ENCODE data around the gene NXPE3.

The NXPE3 gene

DNA sequence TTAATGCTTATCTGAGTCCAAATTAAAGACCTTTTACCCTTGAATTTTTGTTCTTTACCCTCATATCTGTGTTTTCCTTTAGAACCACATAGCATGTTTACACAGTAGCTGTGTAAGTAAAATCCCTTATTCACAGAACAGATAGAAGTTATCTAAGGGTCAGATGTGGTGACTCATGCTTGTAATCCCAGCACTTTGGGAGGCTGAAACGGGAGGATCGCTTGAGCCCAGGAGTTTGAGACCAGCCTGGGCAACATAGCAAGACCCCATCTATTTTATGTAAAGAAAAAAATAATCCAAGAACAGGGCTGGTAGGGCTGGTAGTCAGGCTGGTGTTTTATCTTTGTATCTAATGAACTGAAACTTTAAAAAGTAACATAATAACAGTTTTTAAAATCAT lies 23.2 kb downstream of the NXPE3 start:
- DNase-seq (ENCODE audit: low read depth in 2 of 3, low spot score in 2 of 3): no peak

DNA sequence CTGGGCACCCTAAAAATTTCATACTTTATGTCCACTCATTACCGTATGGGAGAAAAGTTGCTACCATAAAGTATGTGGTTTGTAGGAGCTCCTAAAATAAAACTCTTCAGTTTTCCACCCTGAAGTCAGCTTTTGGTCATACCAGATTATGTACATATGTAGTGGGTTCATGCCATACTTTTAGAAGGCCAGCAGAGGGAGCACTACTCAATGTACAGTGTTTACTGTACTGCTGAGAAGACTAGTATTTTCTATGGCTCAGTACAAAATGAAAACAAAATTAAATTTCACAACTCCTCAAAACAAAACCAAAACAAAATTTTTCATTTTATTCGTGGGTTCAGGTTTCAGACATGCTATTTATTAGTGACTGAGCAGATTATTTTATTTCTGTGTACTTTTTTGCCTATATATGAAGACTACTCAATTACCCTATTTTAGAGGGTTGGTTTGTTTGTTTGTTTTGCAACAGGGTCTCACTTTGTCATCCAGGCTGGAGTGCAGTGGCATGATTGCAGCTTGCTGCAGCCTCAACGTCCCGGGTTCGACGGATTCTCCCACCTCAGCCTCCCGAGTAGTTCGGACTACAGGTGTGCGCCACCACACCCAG lies 24.3 kb downstream of the NXPE3 start:
- DNase-seq (ENCODE audit: low read depth in 2 of 3, low spot score in 2 of 3): no peak

DNA sequence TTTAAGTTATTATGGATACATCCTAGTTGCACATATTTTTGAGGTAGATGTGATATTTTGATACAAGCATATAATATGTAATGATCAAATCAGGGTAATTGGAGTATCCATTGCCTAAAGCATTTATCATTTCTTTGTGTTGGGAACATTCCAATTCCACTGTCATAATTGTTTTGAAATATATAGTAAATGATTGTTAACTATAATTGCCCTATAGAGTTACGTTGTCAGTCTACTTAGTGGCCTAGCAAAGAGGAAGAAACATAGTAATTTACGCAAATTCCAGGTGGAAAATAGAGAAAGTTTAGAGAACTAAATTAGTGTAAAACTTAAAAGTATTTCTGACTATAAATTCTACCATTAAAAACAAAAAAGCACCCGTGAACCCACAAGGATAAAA lies 24.9 kb downstream of the NXPE3 start:
- DNase-seq (ENCODE audit: low read depth in 2 of 3, low spot score in 2 of 3): no peak

DNA sequence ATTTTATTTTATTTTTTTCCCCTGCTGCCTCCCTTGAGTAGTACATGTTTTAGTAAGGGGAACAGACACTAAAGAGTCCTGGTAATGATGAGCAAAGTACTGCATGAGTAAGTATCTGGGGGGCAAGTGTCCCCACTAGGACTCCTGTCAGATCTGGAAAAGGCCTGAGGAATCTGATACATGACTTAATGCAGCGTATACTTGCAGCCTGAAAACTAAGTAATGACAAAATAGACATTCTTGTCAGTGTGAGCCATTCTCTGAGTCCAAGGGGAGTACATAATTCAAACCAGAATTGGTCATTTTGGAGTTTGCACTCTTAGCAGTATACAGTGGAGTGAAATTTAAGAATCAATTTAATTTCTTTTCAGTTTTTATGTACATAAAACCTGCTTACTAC lies 27.5 kb downstream of the NXPE3 start:
- no peak for DNase-seq (ENCODE audit: low read depth in 2 of 3, low spot score in 2 of 3)

DNA sequence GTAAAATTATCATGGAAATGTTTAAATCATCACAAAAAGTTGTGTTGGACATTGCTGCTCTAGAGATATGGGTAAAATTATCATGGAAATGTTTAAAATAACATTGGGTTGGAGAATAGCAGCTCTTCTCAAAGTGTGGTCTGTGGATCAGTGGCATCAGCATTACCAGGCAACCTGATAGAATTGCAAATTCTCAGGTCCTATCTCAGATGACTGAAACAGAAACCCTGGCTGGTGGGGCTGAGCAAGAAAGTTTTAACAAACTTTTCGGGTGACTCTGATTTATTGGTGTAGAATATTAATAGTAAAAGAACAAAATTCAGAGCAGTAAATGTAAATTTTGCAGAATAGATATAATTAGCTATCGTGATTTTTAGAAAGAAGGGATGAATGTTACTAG lies 28.9 kb downstream of the NXPE3 start:
- no peak for DNase-seq (ENCODE audit: low read depth in 2 of 3, low spot score in 2 of 3)

DNA sequence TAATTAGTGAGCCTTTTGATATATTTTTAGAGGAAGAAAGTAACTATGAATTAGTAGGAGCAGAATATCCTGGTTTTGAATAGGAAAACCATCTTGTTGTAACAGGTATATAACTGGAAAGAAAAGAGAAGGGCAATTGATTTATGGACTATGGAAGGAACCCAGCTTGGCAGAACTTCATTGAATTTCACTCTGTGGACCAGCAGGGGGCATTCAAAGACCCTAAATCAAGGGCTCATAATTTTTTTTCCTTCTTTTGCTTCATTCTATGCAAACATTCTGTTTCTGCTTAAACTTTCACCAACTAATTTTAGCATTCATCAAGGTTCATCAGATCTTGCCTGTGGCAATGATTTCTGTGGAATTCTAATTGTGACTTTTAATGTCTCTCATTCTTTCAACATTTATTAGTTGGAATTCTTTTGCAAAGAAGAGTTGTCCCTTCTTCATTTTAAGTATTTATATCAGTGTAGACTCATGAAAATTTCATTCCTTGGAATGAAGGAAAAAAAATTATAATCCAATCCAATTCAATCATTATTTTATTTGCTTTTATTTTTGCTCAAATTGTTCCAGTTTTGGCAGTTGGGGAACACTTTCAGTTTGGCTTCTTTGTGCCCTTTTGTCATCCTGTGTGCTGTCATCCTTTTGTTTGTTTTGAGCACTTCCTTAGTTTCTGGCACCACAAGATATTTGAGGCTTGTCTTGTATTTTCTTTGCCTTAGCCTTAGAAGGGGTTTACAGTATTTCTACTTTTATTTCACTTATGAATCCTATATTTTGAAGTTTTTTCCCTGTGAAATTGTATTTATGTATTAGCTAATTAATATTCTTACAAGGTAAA lies 30.4 kb downstream of the NXPE3 start:
- DNase-seq (ENCODE audit: low read depth in 2 of 3, low spot score in 2 of 3): no peak

DNA sequence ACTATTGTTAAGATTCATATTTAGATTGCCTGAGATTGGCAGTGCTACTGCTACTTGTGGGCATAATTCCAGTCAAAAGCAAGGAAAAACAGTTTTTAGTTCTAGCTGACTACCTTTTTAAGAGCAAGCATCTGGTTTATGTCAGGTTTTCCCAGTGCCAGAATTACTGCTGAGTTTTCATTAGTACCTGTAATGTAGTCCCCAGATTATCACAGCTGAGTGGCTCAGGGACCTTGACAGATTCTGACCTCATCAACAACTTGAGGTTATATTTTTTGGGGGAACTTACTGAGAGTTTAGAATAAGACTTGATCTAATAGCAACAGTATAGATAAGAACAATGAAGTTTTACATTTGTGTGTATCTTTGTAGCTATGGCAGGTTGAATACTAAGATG lies 31.0 kb downstream of the NXPE3 start:
- DNase-seq (ENCODE audit: low read depth in 2 of 3, low spot score in 2 of 3): no peak

DNA sequence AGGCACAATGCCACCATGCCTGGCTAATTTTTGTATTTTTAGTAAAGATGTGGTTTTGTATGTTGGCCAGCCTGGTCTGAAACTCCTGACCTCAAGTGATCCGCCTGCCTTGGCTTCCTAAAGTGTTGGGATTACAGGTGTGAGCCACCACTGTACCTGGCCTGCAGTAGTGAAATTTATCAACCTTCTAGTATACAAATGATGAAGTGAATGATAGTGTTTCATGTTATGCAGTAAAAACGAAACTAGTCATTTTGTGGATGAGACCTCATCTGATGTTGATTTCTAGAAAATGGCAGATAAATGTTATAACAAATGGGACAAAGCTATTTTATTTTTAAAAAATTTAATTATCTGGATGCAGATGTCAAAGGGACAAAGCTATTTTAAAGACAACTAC lies 32.9 kb downstream of the NXPE3 start:
- no peak for DNase-seq (ENCODE audit: low read depth in 2 of 3, low spot score in 2 of 3)

DNA sequence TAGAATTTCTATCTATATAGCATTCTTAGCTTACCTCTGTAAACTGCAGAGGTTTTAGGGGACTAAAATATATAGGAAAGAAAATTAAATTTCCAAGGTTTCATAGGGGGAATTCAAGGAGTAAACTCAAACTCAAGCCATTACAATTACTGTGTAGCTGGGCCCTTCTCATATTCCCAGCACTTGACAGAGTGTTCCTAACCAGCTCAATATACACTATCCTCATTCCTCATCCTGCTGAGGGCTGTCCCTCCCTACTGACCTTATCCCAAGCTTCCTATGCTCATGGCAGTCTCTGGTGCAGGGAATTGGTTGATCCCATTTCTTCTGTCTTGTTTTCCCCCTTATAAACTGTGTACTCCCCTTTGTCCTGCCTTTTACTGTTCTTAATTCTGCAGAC lies 33.9 kb downstream of the NXPE3 start:
- no peak for DNase-seq (ENCODE audit: low read depth in 2 of 3, low spot score in 2 of 3)

DNA sequence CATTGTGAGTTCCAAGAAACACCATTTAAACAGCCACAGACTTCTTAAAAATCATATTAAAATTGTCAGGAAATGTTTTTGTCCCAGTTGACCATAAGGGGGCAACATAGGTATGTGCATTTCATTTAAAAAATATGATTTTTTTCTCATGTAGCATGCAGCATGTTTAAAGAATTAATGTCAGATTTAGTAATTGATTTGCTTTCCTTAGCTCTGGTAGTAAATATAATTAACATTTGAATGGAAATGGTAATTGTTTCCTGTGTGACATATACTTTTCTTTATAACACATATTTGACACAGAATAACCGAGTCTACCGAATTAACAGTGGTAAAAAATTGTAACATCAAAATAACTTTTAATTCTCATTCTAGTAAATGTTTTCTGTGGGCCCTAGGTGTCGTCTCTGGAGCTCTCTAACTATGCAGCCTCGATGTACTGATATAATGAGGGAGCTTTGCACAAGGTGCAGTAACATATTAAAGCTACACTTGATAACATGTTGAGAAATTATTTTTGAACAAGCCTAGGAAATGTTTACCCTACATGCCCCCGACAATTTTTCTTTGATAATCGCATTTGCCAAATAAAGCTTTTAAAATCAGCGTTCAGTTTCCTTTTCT lies 34.9 kb downstream of the NXPE3 start:
- no peak for DNase-seq (ENCODE audit: low read depth in 2 of 3, low spot score in 2 of 3)

DNA sequence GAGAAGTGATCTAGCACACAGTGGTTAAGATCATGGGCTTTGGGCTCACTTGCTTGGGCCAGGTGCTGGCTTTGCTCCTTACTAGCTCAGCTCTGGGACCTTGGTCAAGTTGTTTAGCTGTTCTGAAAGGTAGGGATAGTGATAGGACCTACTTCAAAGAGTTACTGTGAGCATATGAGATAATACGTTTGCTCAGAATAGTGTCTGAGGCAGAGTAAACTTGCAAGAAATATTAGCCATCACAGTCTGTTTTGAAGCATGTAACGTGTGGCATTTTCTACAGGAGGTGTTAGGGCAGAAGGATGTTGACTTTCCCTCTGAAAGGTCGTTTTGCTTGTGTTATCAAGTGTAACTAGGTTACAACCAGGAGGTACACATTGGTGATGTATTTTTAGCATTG lies 35.8 kb downstream of the NXPE3 start:
- DNase-seq (ENCODE audit: low read depth in 2 of 3, low spot score in 2 of 3): no peak

DNA sequence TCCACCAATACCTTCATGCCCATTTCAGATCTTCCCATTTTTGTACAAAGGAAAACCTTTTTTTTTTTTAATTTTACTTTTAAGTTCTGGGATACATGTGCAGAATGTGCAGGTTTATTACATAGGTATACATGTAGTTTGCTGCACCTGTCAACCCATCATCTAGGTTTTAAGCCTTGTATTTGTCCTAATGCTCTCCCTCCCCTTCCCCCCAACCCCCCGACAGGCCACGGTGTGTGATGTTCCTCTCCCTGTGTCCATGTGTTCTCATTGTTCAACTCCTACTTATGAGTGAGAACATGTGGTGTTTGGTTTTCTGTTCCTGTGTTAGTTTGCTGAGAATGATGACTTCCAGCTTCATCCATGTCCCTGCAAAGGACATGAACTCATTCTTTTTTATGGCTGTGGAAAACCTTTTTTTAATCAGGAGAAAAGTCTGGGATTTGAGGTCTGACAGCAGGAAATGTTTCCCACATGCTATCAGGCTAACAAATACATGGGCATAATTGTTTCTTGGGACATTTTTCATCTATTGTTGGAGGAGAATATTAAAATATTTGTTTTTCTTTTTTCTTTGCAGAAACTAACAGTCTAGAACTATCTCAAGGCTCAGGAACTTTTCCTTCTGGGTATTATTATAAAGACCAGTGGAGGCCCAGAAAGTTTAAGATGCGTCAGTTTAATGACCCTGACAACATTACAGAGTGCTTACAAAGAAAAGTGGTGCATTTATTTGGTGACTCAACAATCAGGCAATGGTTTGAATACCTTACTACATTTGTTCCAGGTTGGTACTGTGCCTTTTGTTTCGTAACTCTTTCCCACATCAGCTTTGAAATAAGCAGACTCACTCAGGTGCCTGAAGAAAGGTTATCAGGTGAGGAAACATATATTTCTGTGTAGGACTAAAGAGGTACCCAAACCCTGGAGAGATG lies 37.5 kb downstream of the NXPE3 start:
- no peak for DNase-seq (ENCODE audit: low read depth in 2 of 3, low spot score in 2 of 3)

DNA sequence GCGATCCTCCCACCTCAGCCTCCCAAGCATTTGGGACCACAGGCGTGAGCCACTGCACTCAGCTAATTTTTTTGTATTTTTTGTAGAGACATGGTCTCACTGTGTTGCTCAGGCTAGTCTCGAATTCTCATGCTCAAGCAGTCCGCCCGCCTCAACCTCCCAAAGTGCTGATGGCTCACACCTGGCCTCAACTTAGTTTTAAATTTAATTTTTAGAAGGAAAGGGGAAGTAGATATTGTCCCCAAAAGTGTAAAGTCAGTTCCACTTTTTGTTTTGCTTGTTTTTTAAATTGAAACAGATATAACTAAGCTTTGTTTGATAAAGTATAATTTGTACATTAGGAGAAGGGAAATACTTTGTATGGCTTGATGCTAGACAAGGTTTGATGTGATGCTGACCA lies 39.0 kb downstream of the NXPE3 start:
- no peak for DNase-seq (ENCODE audit: low read depth in 2 of 3, low spot score in 2 of 3)

DNA sequence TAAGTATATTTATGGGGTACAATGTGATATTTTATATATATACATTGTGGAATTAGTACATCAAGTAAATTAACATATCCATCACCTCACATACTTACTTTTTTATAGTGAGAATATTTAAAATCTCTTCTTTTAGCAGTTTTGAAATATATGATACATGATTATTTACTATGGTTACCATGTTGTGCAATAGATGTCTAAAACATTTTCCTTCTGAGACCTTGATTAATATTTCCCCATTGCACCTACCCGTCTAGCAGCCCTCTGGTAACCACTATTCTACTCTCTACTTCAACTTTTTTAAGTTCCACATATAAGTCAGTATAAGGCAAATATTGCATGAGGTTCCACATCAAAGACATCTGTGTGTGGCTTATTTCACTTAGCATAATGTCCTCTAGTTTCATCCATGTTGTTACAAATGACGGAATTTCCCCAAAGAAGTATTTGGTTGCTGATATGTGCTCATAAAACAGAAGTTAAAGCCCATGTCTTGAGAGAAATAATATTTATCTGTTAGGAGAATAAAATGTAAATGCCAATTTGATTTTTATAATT lies 40.7 kb downstream of the NXPE3 start:
- DNase-seq (ENCODE audit: low read depth in 2 of 3, low spot score in 2 of 3): no peak

DNA sequence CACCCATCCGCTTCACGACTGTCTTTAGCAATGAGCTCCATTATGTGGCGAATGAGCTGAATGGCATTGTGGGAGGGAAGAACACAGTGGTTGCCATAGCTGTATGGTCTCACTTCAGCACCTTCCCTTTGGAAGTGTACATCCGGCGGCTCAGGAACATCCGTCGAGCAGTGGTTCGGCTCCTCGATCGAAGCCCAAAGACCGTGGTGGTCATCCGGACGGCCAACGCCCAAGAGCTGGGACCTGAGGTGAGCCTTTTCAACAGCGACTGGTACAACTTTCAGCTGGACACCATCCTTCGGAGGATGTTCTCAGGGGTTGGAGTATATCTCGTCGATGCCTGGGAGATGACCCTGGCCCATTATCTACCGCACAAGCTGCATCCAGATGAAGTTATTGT lies 42.5 kb downstream of the NXPE3 start:
- DNase-seq (ENCODE audit: low read depth in 2 of 3, low spot score in 2 of 3): no peak

DNA sequence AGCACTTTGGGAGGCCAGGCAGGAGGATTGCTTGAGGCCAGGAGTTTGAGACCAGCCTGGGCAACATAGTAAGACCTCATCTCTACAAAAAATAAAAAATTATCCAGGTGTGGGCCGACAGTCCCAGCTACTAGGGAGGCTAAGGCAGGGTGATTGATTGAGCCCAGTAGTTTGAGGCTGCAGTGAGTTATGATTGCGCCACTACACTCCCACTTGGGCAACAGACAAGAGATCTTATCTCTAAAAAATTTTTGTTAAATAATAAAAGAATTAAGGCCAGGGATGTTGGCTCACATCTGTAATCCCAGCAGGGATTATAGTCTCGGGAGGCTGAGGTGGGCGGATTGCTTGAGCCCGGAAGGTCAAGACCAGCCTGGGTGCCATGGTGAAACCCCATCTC lies 44.5 kb downstream of the NXPE3 start:
- no peak for DNase-seq (ENCODE audit: low read depth in 2 of 3, low spot score in 2 of 3)

DNA sequence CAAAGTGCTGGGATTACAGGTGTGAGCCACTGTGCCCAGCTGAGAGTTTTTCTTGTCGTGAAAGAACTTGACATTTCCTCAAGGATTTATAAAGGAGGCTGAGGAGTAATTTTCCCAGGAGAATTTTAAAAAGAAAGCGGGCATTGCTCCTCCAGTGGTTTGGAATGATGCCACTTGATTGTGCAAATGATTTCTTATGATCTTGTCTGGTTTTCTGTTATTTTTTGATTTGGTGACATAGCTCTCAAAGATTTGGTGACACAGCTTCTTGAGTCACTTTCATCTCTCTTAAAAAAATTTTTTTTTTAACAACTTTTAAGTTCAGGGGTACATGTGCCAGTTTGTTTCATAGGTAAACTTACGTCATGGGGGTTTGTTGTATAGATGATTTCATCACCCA lies 45.7 kb downstream of the NXPE3 start:
- no peak for DNase-seq (ENCODE audit: low read depth in 2 of 3, low spot score in 2 of 3)

DNA sequence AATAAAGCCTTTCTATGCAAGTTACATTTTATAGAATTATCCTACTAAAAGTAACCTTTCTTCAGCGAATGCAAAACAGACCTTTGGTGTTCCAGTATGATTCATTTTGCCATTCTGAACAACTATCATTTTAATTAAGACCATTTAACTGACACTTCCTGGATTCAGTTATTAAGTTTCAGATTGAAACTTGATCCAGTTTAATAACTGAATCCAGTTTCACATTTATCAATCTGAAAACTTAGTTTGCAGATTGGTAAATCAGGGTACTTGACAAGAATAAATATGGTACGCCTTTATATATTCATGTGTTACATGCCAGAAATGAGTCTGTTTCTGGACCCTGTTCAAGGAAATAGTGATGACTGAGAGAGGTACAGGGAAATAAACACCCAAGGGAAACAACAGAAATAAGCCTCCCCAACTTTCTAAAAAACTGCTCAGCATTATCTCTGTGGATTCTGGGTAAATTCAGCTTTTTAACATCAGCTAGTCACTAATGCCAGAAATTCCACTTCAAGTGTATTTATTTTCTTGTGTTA lies 47.0 kb downstream of the NXPE3 start:
- no peak for DNase-seq (ENCODE audit: low read depth in 2 of 3, low spot score in 2 of 3)

DNA sequence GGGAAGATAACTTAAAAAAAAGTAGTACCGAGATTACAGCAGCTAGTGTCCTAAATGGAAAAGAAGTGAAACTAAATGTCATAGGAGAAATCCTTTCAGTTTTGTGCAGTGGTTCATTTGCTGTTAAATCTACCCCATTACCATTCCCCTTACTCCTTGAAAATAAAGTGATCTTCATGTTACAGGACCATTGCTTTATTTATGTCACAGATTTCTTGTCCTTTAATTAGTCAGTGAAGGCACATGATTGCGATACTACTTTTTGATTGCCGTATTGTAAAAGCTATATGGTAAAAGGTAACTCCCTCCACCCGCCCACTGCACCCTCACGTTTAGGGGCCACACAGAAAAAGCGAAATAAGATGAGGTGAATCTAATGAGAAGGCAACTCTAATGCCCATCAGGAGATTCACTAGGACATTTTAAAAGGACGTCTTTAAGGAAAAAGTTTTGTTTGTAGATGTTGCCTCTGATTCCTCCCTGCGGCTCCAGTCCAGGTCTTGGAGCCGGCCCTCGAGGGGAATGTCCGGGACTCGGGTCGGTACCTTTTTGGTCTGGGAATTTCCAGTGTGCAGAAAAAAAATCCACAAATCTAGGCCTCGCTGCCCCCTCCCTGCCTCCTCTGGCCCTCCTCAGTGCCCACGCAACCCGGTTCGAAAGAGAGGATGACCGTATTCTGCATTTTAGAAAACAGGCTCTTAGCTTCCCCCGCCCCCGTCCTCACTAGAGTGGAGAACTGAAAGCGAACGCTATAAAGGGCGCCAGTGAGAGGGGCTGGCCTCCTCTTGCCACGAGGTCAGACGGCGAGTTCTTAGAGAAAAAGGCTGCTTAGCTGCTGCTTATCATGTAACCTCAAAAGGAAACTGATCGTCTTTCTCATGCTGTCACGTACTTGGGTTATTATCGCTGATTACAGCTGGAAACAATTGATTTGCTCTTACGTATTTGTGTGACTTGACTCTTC lies 48.5 kb downstream of the NXPE3 start:
- peak; percentile 58 to 80 (median 64) for DNase-seq (ENCODE audit: low read depth in 2 of 3, low spot score in 2 of 3)

DNA sequence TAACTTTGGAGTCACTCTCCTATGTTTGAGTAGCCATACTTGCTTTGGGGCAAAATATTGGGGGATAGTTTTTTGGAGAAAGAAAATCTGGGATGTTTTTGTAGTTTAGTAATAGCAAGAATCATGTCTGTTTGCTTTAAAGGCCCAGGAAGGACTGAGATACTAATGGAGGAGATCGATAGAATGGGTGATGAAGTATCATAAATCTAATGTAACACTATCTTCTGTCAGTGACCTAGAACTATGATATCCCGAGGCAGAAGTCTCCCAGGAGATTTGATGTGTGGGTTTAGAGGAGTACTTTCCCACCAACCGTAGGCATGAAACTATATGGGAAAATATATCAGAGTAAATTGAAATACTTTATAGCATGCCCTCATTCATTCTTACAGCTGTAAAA lies 49.3 kb downstream of the NXPE3 start:
- no peak for DNase-seq (ENCODE audit: low read depth in 2 of 3, low spot score in 2 of 3)
